ENCODE data around the gene ZNF134.

The ZNF134 gene

DNA sequence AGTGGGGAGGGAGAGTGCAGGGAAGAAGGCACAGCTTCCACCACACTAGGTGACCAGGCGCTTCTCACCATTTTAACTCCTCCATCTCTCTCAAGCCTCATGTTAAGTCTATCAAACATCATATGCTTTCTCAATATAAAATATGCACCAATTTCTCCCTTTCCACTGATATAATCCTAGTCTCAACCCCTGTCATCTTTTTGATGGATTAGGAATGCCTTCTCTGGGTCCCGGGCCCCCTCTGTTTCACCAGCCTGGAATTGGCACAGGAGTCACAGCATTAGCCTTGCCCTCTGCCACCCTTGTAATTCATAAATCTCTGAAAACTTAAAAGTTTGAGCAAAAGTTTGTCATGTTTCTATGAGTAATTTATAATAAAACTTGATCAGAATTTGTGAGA, 54.6 kb downstream of the ZNF134 start, which contains the start of gene ZSCAN4:
Gene ZSCAN4 (plus strand): TSS at position 301 of the 400 bp plus-strand sequence. CDS start 7,211 bp downstream, outside the sequence.
- TF ChIP-seq, protein P1, sequence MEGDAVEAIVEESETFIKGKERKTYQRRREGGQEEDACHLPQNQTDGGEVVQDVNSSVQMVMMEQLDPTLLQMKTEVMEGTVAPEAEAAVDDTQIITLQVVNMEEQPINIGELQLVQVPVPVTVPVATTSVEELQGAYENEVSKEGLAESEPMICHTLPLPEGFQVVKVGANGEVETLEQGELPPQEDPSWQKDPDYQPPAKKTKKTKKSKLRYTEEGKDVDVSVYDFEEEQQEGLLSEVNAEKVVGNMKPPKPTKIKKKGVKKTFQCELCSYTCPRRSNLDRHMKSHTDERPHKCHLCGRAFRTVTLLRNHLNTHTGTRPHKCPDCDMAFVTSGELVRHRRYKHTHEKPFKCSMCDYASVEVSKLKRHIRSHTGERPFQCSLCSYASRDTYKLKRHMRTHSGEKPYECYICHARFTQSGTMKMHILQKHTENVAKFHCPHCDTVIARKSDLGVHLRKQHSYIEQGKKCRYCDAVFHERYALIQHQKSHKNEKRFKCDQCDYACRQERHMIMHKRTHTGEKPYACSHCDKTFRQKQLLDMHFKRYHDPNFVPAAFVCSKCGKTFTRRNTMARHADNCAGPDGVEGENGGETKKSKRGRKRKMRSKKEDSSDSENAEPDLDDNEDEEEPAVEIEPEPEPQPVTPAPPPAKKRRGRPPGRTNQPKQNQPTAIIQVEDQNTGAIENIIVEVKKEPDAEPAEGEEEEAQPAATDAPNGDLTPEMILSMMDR (IDR thresholded peaks at IDR 0.05; ENCODE audit: low read depth, low read length, missing control alignments): no peak
- H3K36me3 ChIP-seq (replicated peaks): no peaks in the 10 kb centered on the region
- in situ Hi-C loops (cut with HindIII; ENCODE audit: low pct_ligation_motif_present, low sequenced_read_pairs): no loop called here
- H3K4me3 ChIP-seq (ENCODE audit: low read depth, low read length): no peak within 1 kb of the TSS
- H3K27ac ChIP-seq: no peak within 1 kb of the TSS
- no peak for DNase-seq
- H3K27me3 ChIP-seq (replicated peaks): no peaks in the 10 kb centered on the region

DNA sequence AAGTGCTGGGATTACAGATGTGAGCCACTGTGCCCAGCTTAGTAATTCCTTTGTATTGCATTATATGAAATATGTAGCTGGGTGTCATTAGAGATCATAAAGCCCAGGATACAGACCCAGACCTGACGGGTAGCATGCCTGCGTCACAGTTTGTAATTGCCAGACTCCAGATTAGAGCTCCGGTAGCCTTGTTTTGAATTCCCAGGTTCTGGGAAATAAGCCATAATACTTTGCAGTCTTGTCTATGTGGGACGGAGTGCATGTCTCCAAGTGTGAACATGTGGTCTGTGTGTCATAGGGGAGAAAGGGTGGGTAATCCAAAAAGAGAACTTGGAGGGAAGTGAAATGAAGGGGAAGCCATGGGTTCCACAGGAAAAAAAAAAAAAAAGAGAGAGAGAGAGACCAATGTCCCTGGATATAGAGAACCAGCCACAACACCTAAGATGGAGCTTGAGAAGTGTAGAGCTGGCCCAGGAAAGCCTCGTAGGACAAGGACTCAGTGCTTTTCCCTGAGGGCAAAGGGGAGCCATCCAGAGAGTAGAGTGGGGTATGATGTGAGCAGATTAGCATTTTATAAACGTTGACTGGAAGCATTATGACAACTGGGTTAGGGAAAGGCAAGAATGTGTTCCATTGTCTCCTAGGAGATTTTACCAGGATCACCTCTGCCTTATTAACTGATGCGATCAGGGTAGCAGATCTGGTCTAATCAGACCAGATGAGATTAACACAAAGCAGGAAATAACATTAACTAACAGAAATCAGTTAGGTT, 57.3 kb downstream of the ZNF134 start:
- Histone ChIP-seq H3K27ac (no peak overlapping the region), H3K36me3 (replicated peaks) (no peaks in the 10 kb centered on the region), H3K27me3 (replicated peaks) (no peaks in the 10 kb centered on the region), H3K4me3 (ENCODE audit: low read depth, low read length) (no peak overlapping the region)
- in situ Hi-C loops (cut with HindIII; ENCODE audit: low pct_ligation_motif_present, low sequenced_read_pairs): no loop called here
- TF ChIP-seq, protein P1 (IDR thresholded peaks at IDR 0.05; ENCODE audit: low read depth, low read length, missing control alignments): no peak
- DNase-seq: no peak

DNA sequence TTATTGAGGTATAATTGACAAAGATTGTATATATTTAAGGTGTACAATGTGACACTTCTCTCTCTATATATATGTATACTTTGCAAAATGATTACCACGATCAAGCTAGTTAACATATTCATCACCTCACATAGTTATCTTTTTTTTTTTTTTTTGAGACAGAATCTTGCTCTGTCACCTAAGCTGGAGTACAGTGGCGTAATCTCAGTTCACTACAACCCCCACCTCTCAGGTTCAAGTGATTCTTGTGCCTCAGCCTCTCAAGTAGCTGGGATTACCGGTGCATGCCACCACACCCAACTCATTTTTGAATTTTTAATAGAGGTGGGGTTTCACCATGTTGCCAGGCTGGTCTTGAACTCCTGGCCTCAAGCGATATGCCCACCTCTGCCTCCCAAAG, 58.4 kb downstream of the ZNF134 start:
- TF ChIP-seq, protein P1 (IDR thresholded peaks at IDR 0.05; ENCODE audit: low read depth, low read length, missing control alignments): no peak
- in situ Hi-C loops (cut with HindIII; ENCODE audit: low pct_ligation_motif_present, low sequenced_read_pairs): no loop called here
- no peaks in the 10 kb centered on the region for H3K27me3 ChIP-seq (replicated peaks)
- H3K27ac ChIP-seq: no peak overlapping the region
- H3K4me3 ChIP-seq (ENCODE audit: low read depth, low read length): no peak overlapping the region
- no peak for DNase-seq
- no peaks in the 10 kb centered on the region for H3K36me3 ChIP-seq (replicated peaks)

Data from brain microvascular endothelial cell (primary cell).